GOT3 (cell line): Measurements from ENCODE around the gene STK10.

Source experiments
- DNase-seq: peaks from one replicate; lab custom pipeline; 2025; ENCODE audit warnings: mixed read lengths; lab: John Stamatoyannopoulos, UW

Gene STK10

GRCh38 chr5:172088801-172089200 is 99.2 kb downstream of the STK10 start:
- no peak for DNase-seq

GRCh38 chr5:172086194-172086975 is 101.6 kb downstream of the STK10 start:
- DNase-seq: no peak

- DNase-seq: no peak
Measured at GRCh38 chr5:172085738-172086137, 102.3 kb downstream of the STK10 start.

- DNase-seq: no peak
Measured at GRCh38 chr5:172082180-172082579, 105.8 kb downstream of the STK10 start.

GRCh38 chr5:172079876-172080275 is 108.1 kb downstream of the STK10 start:
- DNase-seq: no peak

- DNase-seq: no peak
Measured at GRCh38 chr5:172078726-172079345, 109.2 kb downstream of the STK10 start.

- no peak for DNase-seq
Measured at GRCh38 chr5:172077664-172078425, 110.2 kb downstream of the STK10 start.

- no peak for DNase-seq
Measured at GRCh38 chr5:172076761-172077244, 111.2 kb downstream of the STK10 start.

GRCh38 chr5:172075656-172076055 is 112.4 kb downstream of the STK10 start:
- no peak for DNase-seq

GRCh38 chr5:172074896-172075295 is 113.1 kb downstream of the STK10 start:
- no peak for DNase-seq

GRCh38 chr5:172071309-172071875 is 116.6 kb downstream of the STK10 start:
- DNase-seq: no peak

- no peak for DNase-seq
Measured at GRCh38 chr5:172065431-172066065, 122.5 kb downstream of the STK10 start.

- no peak for DNase-seq
Measured at GRCh38 chr5:172064766-172065165, 123.3 kb downstream of the STK10 start.

- no peak for DNase-seq
Measured at GRCh38 chr5:172064358-172064757, 123.7 kb downstream of the STK10 start.

- no peak for DNase-seq
Measured at GRCh38 chr5:172063463-172064235, 124.4 kb downstream of the STK10 start.

- DNase-seq: no peak
Measured at GRCh38 chr5:172059661-172060100, 128.3 kb downstream of the STK10 start.

- no peak for DNase-seq
Measured at GRCh38 chr5:172058088-172058487, 129.9 kb downstream of the STK10 start.

- no peak for DNase-seq
Measured at GRCh38 chr5:172055996-172056395, 132.0 kb downstream of the STK10 start.

GRCh38 chr5:172055421-172055820 is 132.6 kb downstream of the STK10 start:
- DNase-seq: no peak

GRCh38 chr5:172054611-172055153 is 133.3 kb downstream of the STK10 start:
- DNase-seq: no peak
